Measurements from ENCODE around the gene DNAH5. TPM values are rescaled to one million over a fixed set of nuclear protein-coding genes. Genes with fewer than 3 reads are reported as not detected.

The DNAH5 gene
- total and polyA plus RNA-seq, 2 donors (not counting 1 experiment from before 2014, with no cell fraction given), result not detected

GRCh38 chr5:13898569-13898968 lies 45.9 kb downstream of the DNAH5 start:
- Histone ChIP-seq H3K27me3 (replicated peaks in 1 of 4; ENCODE audit: control extremely low read depth in 1 of 4, control insufficient read depth in 3 of 4, insufficient read depth in 4 of 4, low read length in 3 of 4) (no peaks in the 10 kb centered on the region), H3K4me2 (replicated peaks; ENCODE audit: low read depth, low read length, poor library complexity, severe bottlenecking) (no peak overlapping the region), H3K4me3 (ENCODE audit: control extremely low read depth in 1 of 5, extremely low read depth in 1 of 5, insufficient read depth in 1 of 5, low read depth in 2 of 5, low read length in 4 of 5) (no peak overlapping the region), H4K20me1 (ENCODE audit: control insufficient read depth, insufficient read depth, low read length, poor library complexity, severe bottlenecking) (no peaks in the 10 kb centered on the region), H3K9me3 (ENCODE audit: control extremely low read depth in 1 of 3, control insufficient read depth in 2 of 3, insufficient read depth in 1 of 3, low read length in 2 of 3) (no peaks in the 10 kb centered on the region), H3K4me1 (ENCODE audit: control insufficient read depth in 2 of 2, insufficient read depth in 2 of 2, low read length in 2 of 2) (no peaks in the 10 kb centered on the region), H3K9ac (ENCODE audit: low read length) (no peak overlapping the region), H3K79me2 (ENCODE audit: control insufficient read depth, insufficient read depth, low read length) (no peaks in the 10 kb centered on the region), H2AFZ (ENCODE audit: insufficient read depth, low read depth, low read length, poor library complexity, severe bottlenecking) (no peak overlapping the region), H3K36me3 (replicated peaks in 1 of 2; ENCODE audit: control extremely low read depth in 1 of 2, control insufficient read depth in 1 of 2, extremely low read depth in 1 of 2, insufficient read depth in 2 of 2, low read length in 1 of 2) (no peaks in the 10 kb centered on the region), H3K27ac (ENCODE audit: low read length in 2 of 2) (no peak overlapping the region)
- peaks cover 12% of the 10 kb centered on the region for H3K27me3 Mint-ChIP-seq
- intact Hi-C loops (cut with micrococcal nuclease), result no loop called here
- H3K27ac Mint-ChIP-seq, result no peak overlapping the region
- no peak for ATAC-seq (ENCODE audit: low read depth)
- H3K4me1 Mint-ChIP-seq, result no peaks in the 10 kb centered on the region
- 92% methylated on average over 2 of the region's 6 CpGs for WGBS (ENCODE audit: insufficient coverage)
- DNase-seq, result no peak
- H3K9me3 Mint-ChIP-seq (ENCODE audit: insufficient read depth), result peaks cover 2% of the 10 kb centered on the region
- TF ChIP-seq EZH2 (IDR thresholded peaks at IDR 0.05; ENCODE audit: borderline replicate concordance, insufficient read depth, low read depth, low read length, poor library complexity, severe bottlenecking) (no peak), CTCF (IDR thresholded peaks at IDR 0.05) (no peak)
- no peak overlapping the region for H3K4me3 Mint-ChIP-seq
- ChIA-PET POLR2A (no interaction called here), CTCF (no interaction called here)

GRCh38 chr5:13878357-13878756 lies 66.1 kb downstream of the DNAH5 start:
- Histone ChIP-seq H3K4me2 (replicated peaks; ENCODE audit: low read depth, low read length, poor library complexity, severe bottlenecking) (no peak overlapping the region), H3K4me1 (ENCODE audit: control insufficient read depth in 2 of 2, insufficient read depth in 2 of 2, low read length in 2 of 2) (no peaks in the 10 kb centered on the region), H3K36me3 (replicated peaks in 1 of 2; ENCODE audit: control extremely low read depth in 1 of 2, control insufficient read depth in 1 of 2, extremely low read depth in 1 of 2, insufficient read depth in 2 of 2, low read length in 1 of 2) (no peaks in the 10 kb centered on the region), H3K9ac (ENCODE audit: low read length) (no peak overlapping the region), H3K9me3 (ENCODE audit: control extremely low read depth in 1 of 3, control insufficient read depth in 2 of 3, insufficient read depth in 1 of 3, low read length in 2 of 3) (peaks cover 0 to 5% (median 5%) of the 10 kb centered on the region in 3 donors), H3K4me3 (ENCODE audit: control extremely low read depth in 1 of 5, extremely low read depth in 1 of 5, insufficient read depth in 1 of 5, low read depth in 2 of 5, low read length in 4 of 5) (no peak overlapping the region), H3K27ac (ENCODE audit: low read length in 2 of 2) (no peak overlapping the region), H2AFZ (ENCODE audit: insufficient read depth, low read depth, low read length, poor library complexity, severe bottlenecking) (no peak overlapping the region), H4K20me1 (ENCODE audit: control insufficient read depth, insufficient read depth, low read length, poor library complexity, severe bottlenecking) (no peaks in the 10 kb centered on the region), H3K27me3 (replicated peaks in 1 of 4; ENCODE audit: control extremely low read depth in 1 of 4, control insufficient read depth in 3 of 4, insufficient read depth in 4 of 4, low read length in 3 of 4) (no peaks in the 10 kb centered on the region), H3K79me2 (ENCODE audit: control insufficient read depth, insufficient read depth, low read length) (no peaks in the 10 kb centered on the region)
- TF ChIP-seq EZH2 (IDR thresholded peaks at IDR 0.05; ENCODE audit: borderline replicate concordance, insufficient read depth, low read depth, low read length, poor library complexity, severe bottlenecking) (no peak), CTCF (IDR thresholded peaks at IDR 0.05) (no peak)
- ATAC-seq (ENCODE audit: low read depth), result no peak
- intact Hi-C loops (cut with micrococcal nuclease), result no loop called here
- Mint-ChIP-seq H3K27ac (no peak overlapping the region), H3K4me1 (no peaks in the 10 kb centered on the region), H3K27me3 (no peaks in the 10 kb centered on the region), H3K9me3 (ENCODE audit: insufficient read depth) (peaks cover 6% of the 10 kb centered on the region), H3K4me3 (no peak overlapping the region)
- no peak for DNase-seq
- ChIA-PET POLR2A (no interaction called here), CTCF (no interaction called here)
- WGBS (ENCODE audit: insufficient coverage), result 82% methylated on average over 2 of the region's 4 CpGs
